WERI-Rb-1 (cell line): ENCODE data around the gene SSR2.

Experiments
- DNase-seq: peaks from one replicate; pipeline ENCODE4 v3.0.0-alpha.2; 2020
- H3K27ac ChIP-seq: fragments of 250-450 bp; sonication (Bioruptor Pico); 2 replicates; pipeline ENCODE4 v1.5.1; 2020; ENCODE audit warnings: mild to moderate bottlenecking, moderate library complexity
- H3K27me3 ChIP-seq: fragments of 250-450 bp; sonication (Bioruptor Pico); 2 replicates; pipeline ENCODE4 v1.5.1; 2021; ENCODE audit warnings: mild to moderate bottlenecking, low read depth, moderate library complexity; ENCODE audit not compliant: insufficient read depth, severe bottlenecking
- H3K36me3 ChIP-seq: fragments of 250-450 bp; sonication (Bioruptor Pico); 2 replicates; pipeline ENCODE4 v1.5.1; 2020; ENCODE audit warnings: mild to moderate bottlenecking, moderate library complexity
- H3K4me3 ChIP-seq: 2 replicates; pipeline ENCODE4 v1.5.1; 2011; ENCODE audit warnings: low read depth, mild to moderate bottlenecking, control low read depth, low read length
- H3K9me3 ChIP-seq: fragments of 250-450 bp; sonication (Bioruptor Pico); 2 replicates; pipeline ENCODE4 v1.5.1; 2021; ENCODE audit warnings: mild to moderate bottlenecking, moderate library complexity; ENCODE audit not compliant: severe bottlenecking
- TF ChIP-seq, protein P1 (sequence below): IDR thresholded peaks from 2 replicates; pipeline ENCODE4 v1.5.1; 2011; ENCODE audit warnings: low read depth, mild to moderate bottlenecking, control low read depth, inconsistent platforms, low read length

The SSR2 gene

DNA sequence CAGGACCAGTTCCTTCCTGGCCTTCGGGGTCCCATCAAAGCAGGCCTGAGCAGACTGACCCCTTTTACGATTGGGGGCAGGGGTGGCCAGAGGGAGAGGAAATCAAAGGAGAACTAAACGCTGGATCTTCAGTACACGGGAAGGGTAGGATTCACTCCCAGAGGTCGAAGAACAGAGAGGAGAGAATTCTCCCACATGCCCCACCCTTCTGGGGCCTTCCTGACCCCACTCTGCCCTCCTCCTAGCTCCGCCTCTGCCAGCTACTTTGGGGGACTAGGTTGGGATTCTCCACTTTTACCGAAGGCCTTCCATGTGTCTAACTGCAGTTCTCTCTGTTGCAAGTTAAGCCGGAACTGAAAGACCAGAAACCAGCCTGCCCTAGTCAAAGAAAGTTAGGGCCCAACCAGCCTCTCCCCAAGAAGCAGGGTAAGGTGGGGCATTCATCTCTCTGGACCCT is 41.8 kb downstream of the SSR2 start:
- peaks cover 11% of the 10 kb centered on the region for H3K36me3 ChIP-seq
- no peaks in the 10 kb centered on the region for H3K27me3 ChIP-seq
- peak overlapping the region; percentile 97 for H3K27ac ChIP-seq
- DNase-seq, result no peak
- peak overlapping the region; percentile 86 for H3K4me3 ChIP-seq
- H3K9me3 ChIP-seq, result no peaks in the 10 kb centered on the region
- TF ChIP-seq, protein P1, sequence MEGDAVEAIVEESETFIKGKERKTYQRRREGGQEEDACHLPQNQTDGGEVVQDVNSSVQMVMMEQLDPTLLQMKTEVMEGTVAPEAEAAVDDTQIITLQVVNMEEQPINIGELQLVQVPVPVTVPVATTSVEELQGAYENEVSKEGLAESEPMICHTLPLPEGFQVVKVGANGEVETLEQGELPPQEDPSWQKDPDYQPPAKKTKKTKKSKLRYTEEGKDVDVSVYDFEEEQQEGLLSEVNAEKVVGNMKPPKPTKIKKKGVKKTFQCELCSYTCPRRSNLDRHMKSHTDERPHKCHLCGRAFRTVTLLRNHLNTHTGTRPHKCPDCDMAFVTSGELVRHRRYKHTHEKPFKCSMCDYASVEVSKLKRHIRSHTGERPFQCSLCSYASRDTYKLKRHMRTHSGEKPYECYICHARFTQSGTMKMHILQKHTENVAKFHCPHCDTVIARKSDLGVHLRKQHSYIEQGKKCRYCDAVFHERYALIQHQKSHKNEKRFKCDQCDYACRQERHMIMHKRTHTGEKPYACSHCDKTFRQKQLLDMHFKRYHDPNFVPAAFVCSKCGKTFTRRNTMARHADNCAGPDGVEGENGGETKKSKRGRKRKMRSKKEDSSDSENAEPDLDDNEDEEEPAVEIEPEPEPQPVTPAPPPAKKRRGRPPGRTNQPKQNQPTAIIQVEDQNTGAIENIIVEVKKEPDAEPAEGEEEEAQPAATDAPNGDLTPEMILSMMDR, result no peak

DNA sequence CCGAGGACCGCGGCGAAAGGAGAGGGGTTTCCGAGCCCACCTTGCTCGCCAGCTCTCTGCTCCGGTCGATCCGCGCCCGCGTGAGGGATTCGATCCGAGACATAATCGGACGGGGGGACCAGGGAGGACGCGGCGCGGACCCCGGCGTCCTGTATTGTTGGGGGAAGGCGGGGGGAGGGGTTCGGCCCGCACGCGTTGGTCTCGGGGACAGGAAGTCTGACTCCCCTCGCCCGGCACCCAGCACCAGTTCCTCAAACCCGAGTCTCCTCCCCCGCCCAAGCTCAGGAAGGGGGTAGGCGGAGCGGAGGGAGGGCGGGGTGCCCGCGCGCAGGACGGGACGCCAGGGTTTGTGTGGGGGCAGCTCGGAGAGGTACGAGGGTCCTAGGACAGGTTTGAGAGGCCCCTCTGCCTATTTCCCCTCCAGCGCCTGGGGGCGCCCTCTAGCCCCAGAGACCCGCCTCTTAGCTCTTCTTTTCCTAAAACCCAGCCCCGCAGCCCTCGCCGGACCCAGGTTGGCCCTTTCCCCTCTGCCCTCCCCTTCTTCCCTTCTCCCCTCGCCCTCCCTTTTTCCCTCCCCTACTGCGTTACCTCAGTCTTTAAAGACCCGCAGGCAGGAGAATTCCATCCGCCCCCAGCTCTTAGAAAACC is 42.3 kb downstream of the SSR2 start, which contains the start of gene ARHGEF2:
ARHGEF2 (minus strand) TSS at position 223 of the 648 bp plus-strand sequence; CDS start at position 103, 120 bp downstream.
- H3K36me3 ChIP-seq, result peaks cover 12% of the 10 kb centered on the region
- H3K4me3 ChIP-seq, result peak within 1 kb of the TSS; percentile 86
- peak within 1 kb of the TSS; percentile 97 for H3K27ac ChIP-seq
- TF ChIP-seq, protein P1, result peak; percentile 75
- no peaks in the 10 kb centered on the region for H3K9me3 ChIP-seq
- DNase-seq, result peak; percentile 92
- H3K27me3 ChIP-seq, result no peaks in the 10 kb centered on the region

DNA sequence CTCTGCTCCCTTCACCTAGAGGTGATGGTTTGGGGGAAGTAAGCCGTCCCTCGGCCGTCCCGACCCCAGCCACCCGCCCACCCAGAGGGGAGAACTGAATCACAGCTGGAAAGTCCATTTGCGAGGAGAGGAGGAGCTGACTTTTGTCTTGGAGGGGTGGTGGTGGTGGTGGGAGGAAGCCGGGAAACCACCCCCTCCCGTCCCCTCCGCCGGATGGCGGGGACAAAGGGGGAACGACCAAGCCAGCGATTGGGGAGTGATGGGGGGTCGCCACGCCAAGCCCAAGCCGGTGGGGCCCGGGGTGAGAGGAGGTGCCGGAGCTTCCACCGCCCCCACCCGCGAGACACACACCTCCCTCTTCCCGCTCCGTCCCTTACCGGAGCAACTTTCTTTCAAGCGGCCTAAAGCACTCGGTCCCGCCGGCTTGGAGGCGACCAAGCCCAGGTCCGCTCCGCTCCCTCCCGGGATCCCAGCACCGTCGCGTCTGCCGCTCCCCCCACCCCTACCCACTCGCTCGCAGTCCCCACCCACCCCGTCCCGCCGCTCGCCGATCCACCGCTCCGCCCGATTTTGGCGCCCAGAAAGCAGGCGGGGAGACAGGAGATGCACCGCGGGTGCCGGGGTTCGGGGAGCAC is 42.9 kb downstream of the SSR2 start:
- H3K36me3 ChIP-seq, result peaks cover 18% of the 10 kb centered on the region
- DNase-seq, result peak; percentile 66
- H3K9me3 ChIP-seq, result no peaks in the 10 kb centered on the region
- H3K4me3 ChIP-seq, result peak overlapping the region; percentile 86
- H3K27ac ChIP-seq, result peak overlapping the region; percentile 97
- H3K27me3 ChIP-seq, result no peaks in the 10 kb centered on the region
- TF ChIP-seq, protein P1, result no peak

DNA sequence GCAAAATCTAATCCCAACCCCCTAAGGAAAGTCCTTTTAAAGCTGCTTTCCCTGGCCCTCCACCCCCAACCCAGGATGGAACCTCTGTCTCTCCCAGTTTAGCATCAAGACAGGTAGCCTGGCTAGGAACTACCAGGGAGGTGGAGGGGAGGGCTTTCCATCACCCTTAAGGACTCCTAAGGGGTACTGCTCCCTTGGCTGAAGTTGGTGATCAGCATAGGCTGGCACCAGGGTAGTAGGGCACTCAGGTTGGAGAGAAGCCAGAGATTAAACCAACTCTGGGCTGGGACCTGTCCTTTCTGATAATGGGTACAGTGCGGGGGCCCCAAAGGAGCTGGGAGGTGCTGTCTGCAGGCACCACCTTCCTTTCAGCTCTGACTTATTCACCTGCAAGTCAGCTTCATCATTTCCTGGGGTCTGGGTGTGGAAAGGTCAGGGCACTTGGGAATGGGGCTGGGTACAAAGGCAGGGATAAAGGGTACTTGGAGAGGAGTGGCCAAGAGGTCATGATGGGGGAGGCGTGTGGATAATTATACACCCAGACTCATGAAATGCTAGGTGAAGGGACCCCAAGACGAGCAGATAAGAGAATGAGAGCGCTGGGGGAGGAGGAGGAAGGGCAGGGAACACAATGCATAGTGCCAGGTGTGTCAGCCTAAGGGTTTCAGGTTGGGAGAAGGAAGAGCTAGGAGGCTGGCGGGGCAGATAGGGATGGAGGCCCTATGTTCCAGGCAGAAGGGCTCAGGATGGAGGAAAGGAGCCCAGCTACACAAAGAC is 43.6 kb downstream of the SSR2 start:
- Histone ChIP-seq H3K36me3 (peaks cover 25% of the 10 kb centered on the region), H3K9me3 (no peaks in the 10 kb centered on the region), H3K27ac (peak overlapping the region; percentile 97), H3K27me3 (no peaks in the 10 kb centered on the region), H3K4me3 (peak overlapping the region; percentile 86)
- no peak for DNase-seq
- TF ChIP-seq, protein P1, result no peak

DNA sequence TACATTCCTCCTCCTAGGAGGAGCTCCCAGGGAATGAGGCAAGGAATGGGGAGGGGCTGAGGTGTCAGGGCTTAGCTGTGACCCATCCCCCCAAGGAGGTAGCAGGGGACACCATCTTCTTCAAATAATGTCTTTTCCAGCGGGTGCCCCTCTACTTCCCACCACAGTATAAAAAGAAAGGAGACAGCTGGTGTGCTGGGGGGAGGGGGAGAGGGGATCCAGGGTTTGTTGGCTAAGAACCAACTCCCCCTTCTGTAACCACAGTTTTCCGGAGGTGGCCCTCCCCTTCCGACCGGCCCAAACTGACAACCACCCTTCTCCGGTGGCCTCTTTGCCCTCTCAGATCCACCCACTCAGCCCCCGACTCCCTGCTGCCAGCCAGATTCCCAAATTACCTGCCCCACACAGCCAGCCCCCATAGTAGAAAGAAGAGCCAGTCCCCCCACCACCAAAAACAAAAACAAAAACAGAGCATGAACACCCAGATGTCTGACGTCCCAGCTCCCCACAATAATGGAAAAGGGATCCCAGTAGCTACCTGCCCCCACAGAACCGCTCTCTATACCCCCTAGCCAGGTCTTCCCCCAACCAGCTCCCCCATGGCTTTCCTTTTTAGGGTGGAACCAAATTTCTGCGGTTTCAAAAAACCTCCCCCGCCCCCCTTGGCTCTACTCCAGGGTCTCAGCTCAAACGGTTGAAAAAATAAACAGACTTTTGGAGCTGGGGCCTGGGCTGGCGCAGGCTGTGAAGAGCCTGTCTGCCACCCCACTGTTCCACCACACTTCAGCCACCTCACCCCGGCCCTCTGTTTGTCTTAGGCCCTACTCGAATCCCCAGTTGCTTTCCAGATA is 44.5 kb downstream of the SSR2 start:
- Histone ChIP-seq H3K27me3 (no peaks in the 10 kb centered on the region), H3K4me3 (peak overlapping the region; percentile 86), H3K27ac (peak overlapping the region; percentile 97), H3K36me3 (peaks cover 28% of the 10 kb centered on the region), H3K9me3 (no peaks in the 10 kb centered on the region)
- DNase-seq, result peak; percentile 80
- TF ChIP-seq, protein P1, result no peak
